HepG2 (cell line): ENCODE measurements around the gene FXR2. TPM values are rescaled to one million over a fixed set of nuclear protein-coding genes. Genes with fewer than 3 reads are reported as not detected.

ENCODE experiments used
- ATAD3A ChIP-seq: sonication (generic); formaldehyde crosslinking; IDR thresholded peaks from 2 replicates; pipeline ENCODE4 v1.4.0; 2020; ENCODE audit warnings: missing genetic modification reagents
- ERF ChIP-seq: IDR thresholded peaks from 2 replicates; pipeline ENCODE4 v1.6.1; 2018; ENCODE audit warnings: missing biosample characterization, missing genetic modification reagents
- FOSL2 ChIP-seq: sonication (generic); formaldehyde crosslinking; IDR thresholded peaks from 2 replicates; pipeline ENCODE4 v1.4.0; 2020; ENCODE audit warnings: missing genetic modification reagents
- HNRNPL ChIP-seq: fragments of 200-400 bp; formaldehyde crosslinking; IDR thresholded peaks from 2 replicates; pipeline ENCODE4 v1.6.1; 2017; ENCODE audit warnings: mild to moderate bottlenecking, low read depth, low read length
- ISX ChIP-seq: sonication (generic); formaldehyde crosslinking; conservative IDR thresholded peaks from 2 replicates; pipeline ENCODE4 v1.5.0; 2020; ENCODE audit warnings: missing genetic modification reagents
- MED1 ChIP-seq: sonication (generic); formaldehyde crosslinking; IDR thresholded peaks from 2 replicates; pipeline ENCODE4 v1.4.0; 2020; ENCODE audit warnings: missing genetic modification reagents
- MED13 ChIP-seq: sonication (generic); formaldehyde crosslinking; IDR thresholded peaks from 2 replicates; pipeline ENCODE4 v1.5.0; 2020; ENCODE audit warnings: missing genetic modification reagents
- NRL ChIP-seq: sonication (generic); formaldehyde crosslinking; IDR thresholded peaks from 2 replicates; pipeline ENCODE4 v1.5.0; 2020; ENCODE audit warnings: missing genetic modification reagents, mild to moderate bottlenecking, moderate library complexity, borderline replicate concordance
- RBAK ChIP-seq: sonication (generic); formaldehyde crosslinking; IDR thresholded peaks from 2 replicates; pipeline ENCODE4 v1.5.1; 2020; ENCODE audit warnings: mild to moderate bottlenecking, missing genetic modification reagents
- SAP130 ChIP-seq: IDR thresholded peaks from 2 replicates; pipeline ENCODE4 v1.6.1; 2016; ENCODE audit warnings: low read depth
- SIX4 ChIP-seq: sonication (generic); formaldehyde crosslinking; IDR thresholded peaks from 2 replicates; pipeline ENCODE4 v1.4.0; 2020; ENCODE audit warnings: missing genetic modification reagents
- SRSF9 ChIP-seq: fragments of 200-400 bp; formaldehyde crosslinking; IDR thresholded peaks from 2 replicates; pipeline ENCODE4 v1.6.1; 2018; ENCODE audit warnings: borderline replicate concordance, mild to moderate bottlenecking, low read depth, low read length; ENCODE audit not compliant: insufficient read depth, poor library complexity, severe bottlenecking
- TMF1 ChIP-seq: sonication (generic); formaldehyde crosslinking; IDR thresholded peaks from 2 replicates; pipeline ENCODE4 v1.8.1; 2022; ENCODE audit warnings: low read depth, missing genetic modification reagents
- ZBTB42 ChIP-seq: sonication (generic); formaldehyde crosslinking; IDR thresholded peaks from 2 replicates; pipeline ENCODE4 v1.5.0; 2020; ENCODE audit warnings: mild to moderate bottlenecking, missing genetic modification reagents
- ZBTB46 ChIP-seq: sonication (generic); formaldehyde crosslinking; IDR thresholded peaks from 2 replicates; pipeline ENCODE4 v1.4.0; 2020; ENCODE audit warnings: mild to moderate bottlenecking, missing genetic modification reagents, borderline replicate concordance
- ZNF292 ChIP-seq: sonication (generic); formaldehyde crosslinking; IDR thresholded peaks from 2 replicates; pipeline ENCODE4 v1.8.1; 2022; ENCODE audit warnings: mild to moderate bottlenecking, low read depth, missing genetic modification reagents, borderline replicate concordance
- ZNF33B ChIP-seq: sonication (generic); formaldehyde crosslinking; IDR thresholded peaks from 2 replicates; pipeline ENCODE4 v1.5.1; 2020; ENCODE audit warnings: mild to moderate bottlenecking, missing genetic modification reagents
- polyA plus RNA-seq, 8 experiments: library from polyadenylated mRNA; depleted of rRNA in 3 of 8; stranded (reverse) in 7 of 8; unstranded in 1 of 8; fragments of >200 nt; fragmentation: Illumina TruSeq in 4 of 8; extraction: Trizol in 4 of 8; gene quantifications; 2 replicates each; pipeline versions ENCODE4 v1.2.1 to v1.2.3, GENCODE V29; 2011 to 2016; ENCODE audit warnings: low read depth in 4 of 8, missing spikeins in 1 of 8, mixed read lengths in 1 of 8; ENCODE audit not compliant: insufficient read depth in 1 of 8
- total RNA-seq, 5 experiments: library from RNA; depleted of rRNA; stranded (reverse); fragments of >200 nt; fragmentation: Illumina TruSeq; extraction: Trizol; gene quantifications; 2 replicates each; pipeline ENCODE4 v1.2.3, GENCODE V29; 2016; ENCODE audit warnings: low read depth in 1 of 5
- TF ChIP-seq, protein P1 (sequence below): sonication (generic); formaldehyde crosslinking; IDR thresholded peaks from 2 replicates; pipeline ENCODE4 v1.4.0; 2020; ENCODE audit warnings: missing genetic modification reagents
- TF ChIP-seq, protein P2 (sequence below): sonication (generic); formaldehyde crosslinking; conservative IDR thresholded peaks from 2 replicates; pipeline ENCODE4 v1.4.0; 2020; ENCODE audit warnings: mild to moderate bottlenecking, missing genetic modification reagents, moderate library complexity

FXR2 gene
- total and polyA plus RNA-seq, 2 of the 13 experiments (the other 11 are each of a cell fraction or from before 2014, with no cell fraction given): 20.9 to 24.4 TPM

DNA sequence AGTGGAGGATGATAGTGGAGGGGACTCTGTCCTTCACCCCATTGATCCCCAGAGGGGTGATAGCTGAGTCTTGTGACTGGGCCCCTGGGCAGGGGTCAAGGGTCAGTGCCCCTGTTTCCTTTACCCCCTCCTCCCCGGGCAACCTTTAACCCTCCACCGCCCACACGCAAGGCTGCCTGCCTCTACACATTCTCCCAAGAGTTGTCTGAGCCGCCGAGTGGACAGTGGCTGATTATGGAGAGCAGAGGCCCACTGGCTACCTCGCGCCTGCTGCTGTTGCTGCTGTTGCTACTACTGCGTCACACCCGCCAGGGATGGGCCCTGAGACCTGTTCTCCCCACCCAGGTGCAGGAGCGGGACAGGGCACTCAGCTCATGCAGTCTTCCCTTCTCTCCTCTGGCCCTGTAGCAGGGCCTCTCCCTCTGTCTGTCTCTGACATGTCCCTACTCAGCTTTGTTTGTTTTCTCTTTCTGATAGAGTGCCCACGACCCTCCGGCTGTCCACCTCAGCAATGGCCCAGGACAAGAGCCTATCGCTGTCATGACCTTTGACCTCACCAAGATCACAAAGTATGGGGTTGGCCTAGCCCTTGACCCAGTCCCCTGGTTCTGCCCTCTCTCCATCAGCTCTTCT is 15.4 kb upstream of the FXR2 start, which contains the start of gene SHBG (continued):
- no peak for TF ChIP-seq RBAK (CRISPR knock-in tag)
- TF ChIP-seq ATAD3A (CRISPR knock-in tag): no peak
- TF ChIP-seq TMF1: no peak
- no peak for TF ChIP-seq ZBTB42
- TF ChIP-seq ERF: peak; percentile 20; the same call in 1 of the 2 replicates
- no peak for TF ChIP-seq MED13
- TF ChIP-seq, protein P1, sequence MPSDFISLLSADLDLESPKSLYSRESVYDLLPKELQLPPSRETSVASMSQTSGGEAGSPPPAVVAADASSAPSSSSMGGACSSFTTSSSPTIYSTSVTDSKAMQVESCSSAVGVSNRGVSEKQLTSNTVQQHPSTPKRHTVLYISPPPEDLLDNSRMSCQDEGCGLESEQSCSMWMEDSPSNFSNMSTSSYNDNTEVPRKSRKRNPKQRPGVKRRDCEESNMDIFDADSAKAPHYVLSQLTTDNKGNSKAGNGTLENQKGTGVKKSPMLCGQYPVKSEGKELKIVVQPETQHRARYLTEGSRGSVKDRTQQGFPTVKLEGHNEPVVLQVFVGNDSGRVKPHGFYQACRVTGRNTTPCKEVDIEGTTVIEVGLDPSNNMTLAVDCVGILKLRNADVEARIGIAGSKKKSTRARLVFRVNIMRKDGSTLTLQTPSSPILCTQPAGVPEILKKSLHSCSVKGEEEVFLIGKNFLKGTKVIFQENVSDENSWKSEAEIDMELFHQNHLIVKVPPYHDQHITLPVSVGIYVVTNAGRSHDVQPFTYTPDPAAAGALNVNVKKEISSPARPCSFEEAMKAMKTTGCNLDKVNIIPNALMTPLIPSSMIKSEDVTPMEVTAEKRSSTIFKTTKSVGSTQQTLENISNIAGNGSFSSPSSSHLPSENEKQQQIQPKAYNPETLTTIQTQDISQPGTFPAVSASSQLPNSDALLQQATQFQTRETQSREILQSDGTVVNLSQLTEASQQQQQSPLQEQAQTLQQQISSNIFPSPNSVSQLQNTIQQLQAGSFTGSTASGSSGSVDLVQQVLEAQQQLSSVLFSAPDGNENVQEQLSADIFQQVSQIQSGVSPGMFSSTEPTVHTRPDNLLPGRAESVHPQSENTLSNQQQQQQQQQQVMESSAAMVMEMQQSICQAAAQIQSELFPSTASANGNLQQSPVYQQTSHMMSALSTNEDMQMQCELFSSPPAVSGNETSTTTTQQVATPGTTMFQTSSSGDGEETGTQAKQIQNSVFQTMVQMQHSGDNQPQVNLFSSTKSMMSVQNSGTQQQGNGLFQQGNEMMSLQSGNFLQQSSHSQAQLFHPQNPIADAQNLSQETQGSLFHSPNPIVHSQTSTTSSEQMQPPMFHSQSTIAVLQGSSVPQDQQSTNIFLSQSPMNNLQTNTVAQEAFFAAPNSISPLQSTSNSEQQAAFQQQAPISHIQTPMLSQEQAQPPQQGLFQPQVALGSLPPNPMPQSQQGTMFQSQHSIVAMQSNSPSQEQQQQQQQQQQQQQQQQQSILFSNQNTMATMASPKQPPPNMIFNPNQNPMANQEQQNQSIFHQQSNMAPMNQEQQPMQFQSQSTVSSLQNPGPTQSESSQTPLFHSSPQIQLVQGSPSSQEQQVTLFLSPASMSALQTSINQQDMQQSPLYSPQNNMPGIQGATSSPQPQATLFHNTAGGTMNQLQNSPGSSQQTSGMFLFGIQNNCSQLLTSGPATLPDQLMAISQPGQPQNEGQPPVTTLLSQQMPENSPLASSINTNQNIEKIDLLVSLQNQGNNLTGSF (CRISPR knock-in tag): no peak
- 0 out of 2 replicates have a peak, but pooled peaks have one; percentile 28 for TF ChIP-seq ZNF33B (CRISPR knock-in tag)
- 0 out of 2 replicates have a peak, but pooled peaks have one; percentile 50 for TF ChIP-seq HNRNPL
- no peak for TF ChIP-seq SRSF9
- TF ChIP-seq FOSL2 (CRISPR knock-in tag): no peak
- TF ChIP-seq ISX: no peak
- no peak for TF ChIP-seq SIX4 (CRISPR knock-in tag)
- peak; percentile 19; the same call in 1 of the 2 replicates for TF ChIP-seq MED1 (CRISPR knock-in tag)
- TF ChIP-seq, protein P2, sequence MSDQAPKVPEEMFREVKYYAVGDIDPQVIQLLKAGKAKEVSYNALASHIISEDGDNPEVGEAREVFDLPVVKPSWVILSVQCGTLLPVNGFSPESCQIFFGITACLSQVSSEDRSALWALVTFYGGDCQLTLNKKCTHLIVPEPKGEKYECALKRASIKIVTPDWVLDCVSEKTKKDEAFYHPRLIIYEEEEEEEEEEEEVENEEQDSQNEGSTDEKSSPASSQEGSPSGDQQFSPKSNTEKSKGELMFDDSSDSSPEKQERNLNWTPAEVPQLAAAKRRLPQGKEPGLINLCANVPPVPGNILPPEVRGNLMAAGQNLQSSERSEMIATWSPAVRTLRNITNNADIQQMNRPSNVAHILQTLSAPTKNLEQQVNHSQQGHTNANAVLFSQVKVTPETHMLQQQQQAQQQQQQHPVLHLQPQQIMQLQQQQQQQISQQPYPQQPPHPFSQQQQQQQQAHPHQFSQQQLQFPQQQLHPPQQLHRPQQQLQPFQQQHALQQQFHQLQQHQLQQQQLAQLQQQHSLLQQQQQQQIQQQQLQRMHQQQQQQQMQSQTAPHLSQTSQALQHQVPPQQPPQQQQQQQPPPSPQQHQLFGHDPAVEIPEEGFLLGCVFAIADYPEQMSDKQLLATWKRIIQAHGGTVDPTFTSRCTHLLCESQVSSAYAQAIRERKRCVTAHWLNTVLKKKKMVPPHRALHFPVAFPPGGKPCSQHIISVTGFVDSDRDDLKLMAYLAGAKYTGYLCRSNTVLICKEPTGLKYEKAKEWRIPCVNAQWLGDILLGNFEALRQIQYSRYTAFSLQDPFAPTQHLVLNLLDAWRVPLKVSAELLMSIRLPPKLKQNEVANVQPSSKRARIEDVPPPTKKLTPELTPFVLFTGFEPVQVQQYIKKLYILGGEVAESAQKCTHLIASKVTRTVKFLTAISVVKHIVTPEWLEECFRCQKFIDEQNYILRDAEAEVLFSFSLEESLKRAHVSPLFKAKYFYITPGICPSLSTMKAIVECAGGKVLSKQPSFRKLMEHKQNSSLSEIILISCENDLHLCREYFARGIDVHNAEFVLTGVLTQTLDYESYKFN (CRISPR knock-in tag): peak; percentile 82
- no peak; the same call in 1 of the 2 replicates for TF ChIP-seq ZBTB46 (CRISPR knock-in tag)
- 0 out of 2 replicates have a peak, but pooled peaks have one; percentile 73 for TF ChIP-seq NRL (CRISPR knock-in tag)
- peak; percentile 47; the same call in 1 of the 2 replicates for TF ChIP-seq ZNF292 (CRISPR knock-in tag)
- TF ChIP-seq SAP130: 0 out of 2 replicates have a peak, but pooled peaks have one; percentile 26
